WTC11 (cell line): ENCODE data around the gene DCAF8L1.

Source experiments
- CREM ChIP-seq: sonication (generic); formaldehyde crosslinking; IDR thresholded peaks from 2 replicates; pipeline ENCODE4 v1.8.1; 2022; ENCODE audit warnings: mild to moderate bottlenecking, missing genetic modification reagents, moderate library complexity
- CTCF ChIP-seq: fragments of 200-600 bp; IDR thresholded peaks from 2 replicates; pipeline ENCODE4 v1.8.0; 2022; ENCODE audit warnings: antibody characterized with exemption

DNA sequence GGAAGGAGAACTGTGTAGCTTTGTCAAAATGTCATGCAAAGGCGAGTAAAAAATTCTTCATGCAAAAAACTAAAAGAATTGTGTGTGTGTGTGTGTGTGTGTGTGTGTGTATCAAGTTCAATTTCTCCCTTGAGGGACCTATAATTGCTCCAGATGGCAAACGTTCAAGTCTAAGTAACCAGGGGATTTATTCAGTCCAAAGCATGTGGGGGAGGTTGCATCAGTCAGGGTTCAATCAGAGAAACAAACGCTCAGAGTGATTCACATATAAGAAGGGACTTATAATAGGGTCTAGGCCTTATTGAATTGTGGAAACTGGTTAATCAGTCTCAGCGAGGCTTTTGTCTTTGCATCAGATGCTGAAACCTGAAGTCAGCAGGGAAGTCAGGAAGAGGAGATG is 5.0 kb downstream of the DCAF8L1 start:
- TF ChIP-seq CTCF (no peak), CREM (CRISPR knock-in tag) (no peak)
